Measurements from ENCODE around the gene CYB5R4.

- TF ChIP-seq CTCF (conservative IDR thresholded peaks at IDR 0.05; ENCODE audit: low read length), result no peak
- TF ChIP-seq EZH2phosphoT487 (IDR thresholded peaks at IDR 0.05; ENCODE audit: borderline replicate concordance), result no peak
Measured at GRCh38 chr6:83862776-83863471, 3.4 kb downstream of the CYB5R4 start.
